GM13977 (cell line): Measurements from ENCODE around the gene OGDH.

ENCODE experiments used
- DNase-seq: peaks from one replicate; pipeline ENCODE4 v3.0.0; 2012; ENCODE audit warnings: low spot score
- in situ Hi-C: fragments of 300-500 bp; cut with MboI; formaldehyde crosslinking; loops from one replicate; pipeline ENCODE4 v1.12.0; 2022; ENCODE audit warnings: low sequenced_read_pairs, low pct_unique_long_range_greater_than_20kb, mixed read lengths, inconsistent platforms; ENCODE audit not compliant: unreplicated experiment
- TF ChIP-seq, protein P1 (sequence below): IDR thresholded peaks from 2 replicates; pipeline ENCODE4 v1.5.1; 2012; ENCODE audit warnings: mild to moderate bottlenecking, control low read depth; ENCODE audit not compliant: insufficient read depth; ENCODE audit errors: extremely low read depth, missing control alignments

OGDH gene

DNA sequence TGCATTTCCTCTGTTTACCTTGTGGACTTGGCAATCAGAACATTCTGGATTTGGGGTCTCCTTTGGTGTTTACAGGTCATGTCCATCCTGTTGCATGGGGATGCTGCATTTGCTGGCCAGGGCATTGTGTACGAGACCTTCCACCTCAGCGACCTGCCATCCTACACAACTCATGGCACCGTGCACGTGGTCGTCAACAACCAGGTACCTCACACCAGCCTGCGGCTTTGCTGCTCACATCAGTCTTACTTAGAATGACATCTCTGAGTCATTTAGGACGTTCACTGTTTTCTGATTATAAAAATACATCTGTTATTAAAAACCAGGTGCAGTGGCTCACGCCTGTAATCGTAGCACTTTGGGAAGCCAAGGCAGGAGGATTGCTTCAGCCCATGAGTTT, 75.2 kb downstream of the OGDH start:
- TF ChIP-seq, protein P1, sequence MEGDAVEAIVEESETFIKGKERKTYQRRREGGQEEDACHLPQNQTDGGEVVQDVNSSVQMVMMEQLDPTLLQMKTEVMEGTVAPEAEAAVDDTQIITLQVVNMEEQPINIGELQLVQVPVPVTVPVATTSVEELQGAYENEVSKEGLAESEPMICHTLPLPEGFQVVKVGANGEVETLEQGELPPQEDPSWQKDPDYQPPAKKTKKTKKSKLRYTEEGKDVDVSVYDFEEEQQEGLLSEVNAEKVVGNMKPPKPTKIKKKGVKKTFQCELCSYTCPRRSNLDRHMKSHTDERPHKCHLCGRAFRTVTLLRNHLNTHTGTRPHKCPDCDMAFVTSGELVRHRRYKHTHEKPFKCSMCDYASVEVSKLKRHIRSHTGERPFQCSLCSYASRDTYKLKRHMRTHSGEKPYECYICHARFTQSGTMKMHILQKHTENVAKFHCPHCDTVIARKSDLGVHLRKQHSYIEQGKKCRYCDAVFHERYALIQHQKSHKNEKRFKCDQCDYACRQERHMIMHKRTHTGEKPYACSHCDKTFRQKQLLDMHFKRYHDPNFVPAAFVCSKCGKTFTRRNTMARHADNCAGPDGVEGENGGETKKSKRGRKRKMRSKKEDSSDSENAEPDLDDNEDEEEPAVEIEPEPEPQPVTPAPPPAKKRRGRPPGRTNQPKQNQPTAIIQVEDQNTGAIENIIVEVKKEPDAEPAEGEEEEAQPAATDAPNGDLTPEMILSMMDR = no peak
- no peak for DNase-seq
- in situ Hi-C loops = no loop called here

- in situ Hi-C loops = no loop called here
- TF ChIP-seq, protein P1 = no peak
- no peak for DNase-seq
Measured at GRCh38 chr7:44685723-44686122, 79.3 kb downstream of the OGDH start.

DNA sequence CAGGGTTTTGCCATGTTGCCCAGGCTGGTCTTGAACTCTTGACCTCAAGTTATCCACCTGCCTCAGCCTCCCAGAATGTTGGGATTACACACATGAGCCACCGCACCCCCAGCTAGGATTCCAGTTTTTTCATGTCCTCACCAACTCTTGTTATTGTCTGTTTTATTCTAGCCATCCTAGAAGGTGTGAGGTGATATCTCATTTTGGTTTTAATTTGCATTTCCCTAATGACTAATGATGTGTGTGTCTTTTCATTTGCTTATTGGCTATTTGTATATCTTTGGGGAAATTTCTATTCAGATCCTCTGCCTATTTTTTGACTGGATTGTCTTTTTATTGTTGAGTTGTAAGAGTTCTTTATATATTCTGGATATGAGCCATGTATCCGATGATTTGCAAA, 83.0 kb downstream of the OGDH start:
- TF ChIP-seq, protein P1 = no peak

GRCh38 chr7:44693641-44694313, 87.3 kb downstream of the OGDH start:
- TF ChIP-seq, protein P1 = no peak
- in situ Hi-C loops = no loop called here
- DNase-seq = no peak

More for the DNA sequence above, 83.0 kb downstream of the OGDH start:
- DNase-seq = no peak
- in situ Hi-C loops = no loop called here

DNA sequence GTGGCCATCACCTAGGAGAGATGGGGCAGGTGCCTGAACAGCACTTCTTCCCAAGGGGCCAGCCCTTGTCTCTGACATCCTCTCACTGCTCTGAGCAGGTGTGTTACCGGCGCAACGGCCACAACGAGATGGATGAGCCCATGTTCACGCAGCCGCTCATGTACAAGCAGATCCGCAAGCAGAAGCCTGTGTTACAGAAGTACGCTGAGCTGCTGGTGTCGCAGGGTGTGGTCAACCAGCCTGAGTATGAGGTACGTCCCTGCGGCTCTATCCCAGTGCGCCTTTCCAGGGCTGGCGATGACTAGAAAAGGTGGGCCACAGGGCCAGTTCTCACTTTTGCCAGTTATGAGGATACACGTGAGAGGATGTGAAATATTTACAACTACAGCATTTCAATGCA, 87.9 kb downstream of the OGDH start:
- DNase-seq = no peak
- TF ChIP-seq, protein P1 = no peak
- in situ Hi-C loops = no loop called here

DNA sequence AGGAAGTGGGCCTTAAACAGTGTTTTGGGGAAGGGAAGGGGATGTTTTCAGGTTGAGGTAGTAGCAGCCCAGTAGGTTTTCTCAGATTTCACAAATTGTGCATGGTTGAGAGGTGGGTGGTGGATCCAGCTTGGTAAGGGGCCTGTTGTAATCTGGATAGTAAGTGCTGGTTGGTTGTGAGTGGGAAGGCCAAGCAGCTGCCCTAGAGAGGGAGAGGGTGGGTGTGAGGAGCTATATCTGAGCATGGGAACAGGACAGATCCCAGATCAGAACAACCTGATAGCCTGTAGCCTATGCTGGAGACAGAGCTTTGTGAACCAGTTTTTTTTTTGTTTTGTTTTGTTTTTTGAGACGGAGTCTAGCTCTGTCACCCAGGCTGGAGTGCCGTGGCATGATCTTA, 88.3 kb downstream of the OGDH start:
- DNase-seq = no peak
- TF ChIP-seq, protein P1 = no peak
- in situ Hi-C loops = no loop called here

DNA sequence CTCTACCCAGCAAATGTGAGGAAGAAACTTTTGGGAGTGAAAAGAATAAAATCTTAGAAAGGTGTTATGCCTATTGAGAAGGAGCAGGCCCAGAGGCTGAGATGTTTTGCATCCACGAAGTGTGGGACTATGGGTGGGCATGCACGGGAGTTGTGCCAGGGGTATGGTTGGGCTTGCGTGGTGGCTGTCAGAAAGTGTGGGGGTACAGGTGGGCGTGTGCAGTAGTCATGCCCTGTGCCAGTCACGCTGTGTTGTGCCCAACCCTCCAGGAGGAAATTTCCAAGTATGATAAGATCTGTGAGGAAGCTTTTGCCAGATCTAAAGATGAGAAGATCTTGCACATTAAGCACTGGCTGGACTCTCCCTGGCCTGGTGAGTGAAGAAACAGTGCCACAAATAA, 89.3 kb downstream of the OGDH start:
- DNase-seq = no peak
- in situ Hi-C loops = no loop called here
- TF ChIP-seq, protein P1 = no peak
